DMS79 (cell line): Measurements from ENCODE around the gene CORO1C.

Experiments used
- DNase-seq: peaks from one replicate; lab custom pipeline; 2025; lab: John Stamatoyannopoulos, UW

The CORO1C gene

GRCh38 chr12:108647585-108648287 lies 83.6 kb downstream of the CORO1C start:
- DNase-seq, result no peak

GRCh38 chr12:108646600-108647579 lies 84.4 kb downstream of the CORO1C start:
- DNase-seq, result no peak

- DNase-seq, result no peak
Measured at GRCh38 chr12:108645686-108646599, 85.4 kb downstream of the CORO1C start.

GRCh38 chr12:108644811-108645120 lies 86.6 kb downstream of the CORO1C start:
- no peak for DNase-seq

GRCh38 chr12:108643941-108644810 lies 87.1 kb downstream of the CORO1C start:
- peak; percentile 65 for DNase-seq

- no peak for DNase-seq
Measured at GRCh38 chr12:108642899-108643654, 88.2 kb downstream of the CORO1C start.

- DNase-seq, result peak; percentile 89
Measured at GRCh38 chr12:108642269-108642870, 88.9 kb downstream of the CORO1C start.

- DNase-seq, result peak; percentile 76
Measured at GRCh38 chr12:108641446-108642268, 89.7 kb downstream of the CORO1C start.

GRCh38 chr12:108640802-108641445 lies 90.4 kb downstream of the CORO1C start:
- peak; percentile 6 for DNase-seq

- no peak for DNase-seq
Measured at GRCh38 chr12:108638997-108639822, 92.1 kb downstream of the CORO1C start.

- no peak for DNase-seq
Measured at GRCh38 chr12:108638141-108638827, 93.0 kb downstream of the CORO1C start.

GRCh38 chr12:108637222-108637971 lies 93.9 kb downstream of the CORO1C start:
- DNase-seq, result no peak

GRCh38 chr12:108635997-108636808 lies 95.1 kb downstream of the CORO1C start:
- DNase-seq, result peak; percentile 51

- DNase-seq, result no peak
Measured at GRCh38 chr12:108635201-108635996, 95.9 kb downstream of the CORO1C start.

GRCh38 chr12:108634341-108634751 lies 97.0 kb downstream of the CORO1C start:
- peak; percentile 63 for DNase-seq
